ENCODE measurements around the gene PPP1R14C. TPM values are rescaled to one million over a fixed set of nuclear protein-coding genes. Genes with fewer than 3 reads are reported as not detected.
A peak's percentile ranks its signal among the peaks of the same experiment; 100 is the strongest.

Gene PPP1R14C
- total and polyA plus RNA-seq, 7 donors, result 5.9 to 62.8 (median 22.5) TPM

GRCh38 chr6:150167479-150167873 is 24.6 kb downstream of the PPP1R14C start:
- intact Hi-C loops (cut with DNase I), result loop anchor here (5.0 to 10.0 kb wide), 2 partner anchors 35 to 1133 kb away; no protein-coding TSS in a partner anchor
- Histone ChIP-seq H3K4me3 (no peak overlapping the region), H3K9me3 (no peaks in the 10 kb centered on the region), H3K36me3 (ENCODE audit: insufficient read depth in 1 of 2, low read depth in 1 of 2) (no peaks in the 10 kb centered on the region), H3K27me3 (ENCODE audit: insufficient read depth in 3 of 3, low read length in 2 of 3) (no peaks in the 10 kb centered on the region), H3K4me1 (peaks cover 34% of the 10 kb centered on the region), H3K27ac (peak overlapping the region; percentile 66)
- 26 to 46% (median 28%) methylated on average over 6 of the region's 6 CpGs for WGBS, 3 donors
- DNase-seq, result no peak
- peak; percentile 59 to 84 (median 74) for ATAC-seq
- no peak for TF ChIP-seq CTCF (IDR thresholded peaks at IDR 0.05)

GRCh38 chr6:150169181-150169580 is 26.3 kb downstream of the PPP1R14C start:
- Histone ChIP-seq H3K27ac (no peak overlapping the region), H3K4me1 (peaks cover 34% of the 10 kb centered on the region), H3K27me3 (ENCODE audit: insufficient read depth in 3 of 3, low read length in 2 of 3) (no peaks in the 10 kb centered on the region), H3K4me3 (no peak overlapping the region), H3K9me3 (no peaks in the 10 kb centered on the region), H3K36me3 (ENCODE audit: insufficient read depth in 1 of 2, low read depth in 1 of 2) (no peaks in the 10 kb centered on the region)
- ATAC-seq, result no peak
- 46 to 48% (median 47%) methylated on average over 2 of the region's 2 CpGs for WGBS, 3 donors
- DNase-seq, result no peak
- TF ChIP-seq CTCF (IDR thresholded peaks at IDR 0.05), result no peak
- intact Hi-C loops (cut with DNase I), result loop anchor here (5.0 to 10.0 kb wide), 2 partner anchors 33 to 1134 kb away; no protein-coding TSS in a partner anchor

GRCh38 chr6:150169609-150170008 is 26.8 kb downstream of the PPP1R14C start:
- H3K36me3 ChIP-seq (ENCODE audit: insufficient read depth in 1 of 2, low read depth in 1 of 2), result no peaks in the 10 kb centered on the region
- no peaks in the 10 kb centered on the region for H3K9me3 ChIP-seq
- ATAC-seq (no peak), DNase-seq (no peak)
- no peak for TF ChIP-seq CTCF (IDR thresholded peaks at IDR 0.05)
- intact Hi-C loops (cut with DNase I), result loop anchor here (5.0 to 10.0 kb wide), 2 partner anchors 33 to 1135 kb away; no protein-coding TSS in a partner anchor
- H3K4me1 ChIP-seq, result peaks cover 31% of the 10 kb centered on the region
- no peaks in the 10 kb centered on the region for H3K27me3 ChIP-seq (ENCODE audit: insufficient read depth in 3 of 3, low read length in 2 of 3)
- no peak overlapping the region for H3K4me3 ChIP-seq
- peak overlapping the region; percentile 54 for H3K27ac ChIP-seq
- WGBS, 3 donors, result 81 to 99% (median 96%) methylated on average over 4 of the region's 4 CpGs

- intact Hi-C loops (cut with DNase I), result no loop called here
- Histone ChIP-seq H3K9me3 (no peaks in the 10 kb centered on the region), H3K4me1 (peaks cover 41% of the 10 kb centered on the region), H3K27me3 (ENCODE audit: insufficient read depth in 3 of 3, low read length in 2 of 3) (no peaks in the 10 kb centered on the region), H3K27ac (no peak overlapping the region), H3K4me3 (no peak overlapping the region), H3K36me3 (ENCODE audit: insufficient read depth in 1 of 2, low read depth in 1 of 2) (no peaks in the 10 kb centered on the region)
- WGBS, 3 donors, result 51 to 89% (median 55%) methylated on average over 2 of the region's 2 CpGs
- no peak for ATAC-seq
- no peak for DNase-seq
- TF ChIP-seq CTCF (IDR thresholded peaks at IDR 0.05), result no peak
Measured at GRCh38 chr6:150172929-150173328, 30.1 kb downstream of the PPP1R14C start.

- H3K27me3 ChIP-seq (ENCODE audit: insufficient read depth in 3 of 3, low read length in 2 of 3), result no peaks in the 10 kb centered on the region
- no peak for DNase-seq
- H3K36me3 ChIP-seq (ENCODE audit: insufficient read depth in 1 of 2, low read depth in 1 of 2), result no peaks in the 10 kb centered on the region
- ATAC-seq, result peak; percentile 76 to 87 (median 83)
- H3K4me3 ChIP-seq, result peak overlapping the region; percentile 15
- TF ChIP-seq CTCF (IDR thresholded peaks at IDR 0.05), result no peak
- H3K27ac ChIP-seq, result peak overlapping the region; percentile 74
- no peaks in the 10 kb centered on the region for H3K9me3 ChIP-seq
- H3K4me1 ChIP-seq, result peaks cover 41% of the 10 kb centered on the region
- 44 to 61% (median 46%) methylated on average over 4 of the region's 4 CpGs for WGBS, 3 donors
- intact Hi-C loops (cut with DNase I), result no loop called here
Measured at GRCh38 chr6:150175586-150176151, 32.8 kb downstream of the PPP1R14C start.

Measured in psoas muscle (tissue), 8 donors.